GM12801 (cell line): ENCODE results near the gene TRO.

Experiments
- TF ChIP-seq, protein P1 (sequence below): IDR thresholded peaks from one replicate; pipeline ENCODE4 v1.5.1; 2011; ENCODE audit warnings: control low read depth; ENCODE audit not compliant: insufficient read length; ENCODE audit errors: extremely low read depth

Gene TRO, protein sequence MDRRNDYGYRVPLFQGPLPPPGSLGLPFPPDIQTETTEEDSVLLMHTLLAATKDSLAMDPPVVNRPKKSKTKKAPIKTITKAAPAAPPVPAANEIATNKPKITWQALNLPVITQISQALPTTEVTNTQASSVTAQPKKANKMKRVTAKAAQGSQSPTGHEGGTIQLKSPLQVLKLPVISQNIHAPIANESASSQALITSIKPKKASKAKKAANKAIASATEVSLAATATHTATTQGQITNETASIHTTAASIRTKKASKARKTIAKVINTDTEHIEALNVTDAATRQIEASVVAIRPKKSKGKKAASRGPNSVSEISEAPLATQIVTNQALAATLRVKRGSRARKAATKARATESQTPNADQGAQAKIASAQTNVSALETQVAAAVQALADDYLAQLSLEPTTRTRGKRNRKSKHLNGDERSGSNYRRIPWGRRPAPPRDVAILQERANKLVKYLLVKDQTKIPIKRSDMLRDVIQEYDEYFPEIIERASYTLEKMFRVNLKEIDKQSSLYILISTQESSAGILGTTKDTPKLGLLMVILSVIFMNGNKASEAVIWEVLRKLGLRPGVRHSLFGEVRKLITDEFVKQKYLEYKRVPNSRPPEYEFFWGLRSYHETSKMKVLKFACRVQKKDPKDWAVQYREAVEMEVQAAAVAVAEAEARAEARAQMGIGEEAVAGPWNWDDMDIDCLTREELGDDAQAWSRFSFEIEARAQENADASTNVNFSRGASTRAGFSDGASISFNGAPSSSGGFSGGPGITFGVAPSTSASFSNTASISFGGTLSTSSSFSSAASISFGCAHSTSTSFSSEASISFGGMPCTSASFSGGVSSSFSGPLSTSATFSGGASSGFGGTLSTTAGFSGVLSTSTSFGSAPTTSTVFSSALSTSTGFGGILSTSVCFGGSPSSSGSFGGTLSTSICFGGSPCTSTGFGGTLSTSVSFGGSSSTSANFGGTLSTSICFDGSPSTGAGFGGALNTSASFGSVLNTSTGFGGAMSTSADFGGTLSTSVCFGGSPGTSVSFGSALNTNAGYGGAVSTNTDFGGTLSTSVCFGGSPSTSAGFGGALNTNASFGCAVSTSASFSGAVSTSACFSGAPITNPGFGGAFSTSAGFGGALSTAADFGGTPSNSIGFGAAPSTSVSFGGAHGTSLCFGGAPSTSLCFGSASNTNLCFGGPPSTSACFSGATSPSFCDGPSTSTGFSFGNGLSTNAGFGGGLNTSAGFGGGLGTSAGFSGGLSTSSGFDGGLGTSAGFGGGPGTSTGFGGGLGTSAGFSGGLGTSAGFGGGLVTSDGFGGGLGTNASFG (N-terminal part only)

DNA sequence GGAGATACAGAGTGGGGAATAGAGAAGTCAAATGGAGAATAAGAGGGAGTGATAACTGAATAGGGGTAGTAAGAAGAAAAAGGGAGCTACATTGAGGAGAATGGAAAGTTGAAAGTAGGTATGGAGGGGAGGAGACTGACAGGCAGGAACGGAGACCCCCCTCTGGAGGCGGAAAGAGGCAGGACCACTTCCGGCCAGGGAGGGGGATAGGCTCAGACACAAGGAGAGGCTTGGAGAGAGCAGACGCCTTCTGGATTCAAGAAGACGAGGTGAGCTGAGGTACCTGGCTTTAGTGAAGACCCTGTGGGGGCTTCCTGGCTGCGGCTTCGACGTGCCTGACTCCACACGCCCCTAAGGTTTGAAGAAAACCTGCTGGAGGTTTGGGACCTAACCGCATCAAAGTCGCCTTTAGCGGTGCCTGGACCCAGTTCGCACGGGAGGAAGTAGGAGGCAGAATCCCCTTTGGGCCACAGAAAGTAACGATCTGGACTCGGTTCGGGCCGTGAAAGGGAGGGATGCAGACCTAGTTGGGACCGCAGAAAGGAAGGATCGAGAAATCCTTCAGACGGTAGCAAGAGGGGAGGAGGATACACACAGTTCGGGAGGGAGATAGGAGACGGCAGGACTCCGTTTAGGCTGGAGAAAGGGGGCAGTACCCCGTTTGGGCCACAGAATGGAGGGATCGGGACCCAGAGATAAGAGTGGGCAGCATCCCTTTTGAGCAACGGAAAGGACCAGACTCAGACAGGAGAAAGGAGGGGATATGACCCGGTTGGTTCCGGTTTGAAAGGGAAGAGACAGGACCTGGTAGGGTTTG is at the start of gene TRO:
Gene TRO, plus strand, starts transcription at position 215 of the 817 bp plus-strand sequence. CDS start 1,423 bp downstream, outside the sequence.
- TF ChIP-seq, protein P1, sequence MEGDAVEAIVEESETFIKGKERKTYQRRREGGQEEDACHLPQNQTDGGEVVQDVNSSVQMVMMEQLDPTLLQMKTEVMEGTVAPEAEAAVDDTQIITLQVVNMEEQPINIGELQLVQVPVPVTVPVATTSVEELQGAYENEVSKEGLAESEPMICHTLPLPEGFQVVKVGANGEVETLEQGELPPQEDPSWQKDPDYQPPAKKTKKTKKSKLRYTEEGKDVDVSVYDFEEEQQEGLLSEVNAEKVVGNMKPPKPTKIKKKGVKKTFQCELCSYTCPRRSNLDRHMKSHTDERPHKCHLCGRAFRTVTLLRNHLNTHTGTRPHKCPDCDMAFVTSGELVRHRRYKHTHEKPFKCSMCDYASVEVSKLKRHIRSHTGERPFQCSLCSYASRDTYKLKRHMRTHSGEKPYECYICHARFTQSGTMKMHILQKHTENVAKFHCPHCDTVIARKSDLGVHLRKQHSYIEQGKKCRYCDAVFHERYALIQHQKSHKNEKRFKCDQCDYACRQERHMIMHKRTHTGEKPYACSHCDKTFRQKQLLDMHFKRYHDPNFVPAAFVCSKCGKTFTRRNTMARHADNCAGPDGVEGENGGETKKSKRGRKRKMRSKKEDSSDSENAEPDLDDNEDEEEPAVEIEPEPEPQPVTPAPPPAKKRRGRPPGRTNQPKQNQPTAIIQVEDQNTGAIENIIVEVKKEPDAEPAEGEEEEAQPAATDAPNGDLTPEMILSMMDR = no peak

DNA sequence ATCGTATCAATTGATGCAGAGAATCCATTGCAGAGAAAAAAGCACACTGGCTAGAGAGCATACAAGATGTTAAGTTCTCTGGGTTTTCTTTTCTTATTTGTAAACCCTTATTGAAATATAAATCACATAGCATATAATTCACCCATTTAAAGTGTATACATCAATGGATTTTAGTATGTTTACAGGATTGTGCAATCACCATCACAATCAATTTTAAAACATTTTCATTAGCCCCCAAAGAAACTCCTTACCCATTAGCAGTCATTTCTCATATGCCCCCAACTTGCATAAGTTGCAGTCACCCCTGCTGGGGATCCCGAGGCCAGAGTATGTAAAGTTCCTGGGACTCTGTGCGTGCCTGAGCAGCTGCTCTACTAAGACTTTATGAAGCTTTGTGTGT is 34.9 kb upstream of the TRO start:
- TF ChIP-seq, protein P1 = no peak

DNA sequence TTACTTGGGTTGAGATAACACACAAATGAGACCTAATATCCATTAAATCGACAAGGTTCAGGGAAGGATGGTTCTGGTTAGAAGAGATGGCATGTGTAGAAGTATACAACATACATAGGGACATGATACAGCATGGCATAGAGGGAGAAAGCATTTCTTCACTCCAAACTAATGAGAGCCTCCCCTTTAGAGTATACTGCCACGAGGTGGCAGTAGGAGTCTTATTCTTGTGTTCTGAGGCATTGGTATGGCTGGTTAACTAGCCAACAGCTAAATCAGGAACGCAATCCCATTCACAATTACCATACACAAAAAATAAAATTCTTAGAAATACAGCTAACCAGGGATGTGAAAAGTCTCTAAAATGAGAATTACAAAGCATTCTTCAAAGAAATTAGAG is 29.1 kb upstream of the TRO start:
- TF ChIP-seq, protein P1 = no peak

DNA sequence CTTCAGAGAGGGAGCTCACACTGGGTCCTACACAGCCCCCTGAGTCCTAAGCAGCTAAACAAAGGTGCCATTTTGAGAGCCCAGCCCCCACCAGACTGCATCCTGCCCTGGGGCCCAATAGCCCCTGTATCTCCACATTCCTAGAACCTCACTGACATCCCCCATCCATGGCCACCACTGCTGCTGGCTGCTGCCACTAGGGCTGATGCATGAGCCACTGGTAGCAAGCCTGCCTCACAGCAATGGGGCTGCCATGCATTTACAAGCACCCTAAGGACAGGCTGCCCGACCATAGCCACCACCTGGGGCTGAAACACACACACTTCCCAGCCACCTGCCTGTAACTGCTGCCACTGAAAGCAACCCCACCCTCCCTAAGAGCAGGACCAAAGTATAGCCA is 26.5 kb upstream of the TRO start:
- TF ChIP-seq, protein P1 = no peak

DNA sequence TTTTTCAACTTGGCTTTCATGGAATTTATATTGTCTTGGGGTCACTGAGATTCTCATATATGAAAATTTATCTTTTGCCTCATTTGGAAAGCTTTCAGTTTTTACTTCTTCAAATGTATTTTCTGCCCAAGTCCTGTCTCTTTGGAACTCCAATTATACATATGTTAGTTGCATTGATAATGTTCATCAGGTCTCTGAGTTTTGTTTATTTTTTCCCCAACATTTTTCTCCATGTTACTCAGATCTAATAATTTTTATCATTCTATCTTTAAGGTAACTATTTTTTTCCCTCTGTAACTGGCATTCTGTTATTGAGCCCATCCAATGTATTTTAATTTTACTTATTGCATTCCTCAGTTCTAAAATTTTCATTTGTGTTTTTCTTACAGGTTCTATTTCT is 10.7 kb upstream of the TRO start:
- TF ChIP-seq, protein P1 = no peak

DNA sequence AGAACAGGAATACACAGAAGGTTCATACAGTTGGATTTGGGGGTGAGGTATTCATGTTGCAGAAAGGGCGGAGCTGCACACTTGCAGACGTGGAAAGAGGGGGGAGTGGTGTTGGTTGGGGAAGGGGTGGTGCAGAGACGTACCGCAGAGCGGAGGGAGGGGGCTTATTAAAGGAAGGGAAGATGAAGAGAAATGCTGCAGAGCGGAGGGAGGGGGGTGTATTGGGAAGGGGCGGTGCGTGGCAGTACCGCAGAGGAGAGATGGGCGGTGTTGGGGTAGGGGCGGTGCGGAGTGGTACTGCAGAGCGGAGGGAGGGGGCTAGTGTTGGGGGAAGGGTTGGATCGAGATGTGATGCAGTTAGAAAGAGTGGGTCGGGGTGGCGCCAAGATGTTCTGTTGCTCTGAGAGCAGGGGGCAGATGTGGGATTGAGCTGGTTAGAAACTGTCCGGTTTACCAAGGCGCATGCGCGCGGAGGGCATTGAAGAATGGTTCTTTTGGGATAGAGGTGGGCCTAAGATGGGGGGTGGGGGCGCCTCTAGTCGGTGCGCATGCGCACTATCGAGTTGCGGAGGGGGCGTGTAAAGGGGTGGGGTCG is 900 bp downstream of the TRO start:
- TF ChIP-seq, protein P1 = no peak
